GM19324 (cell line): ENCODE measurements around the gene AGXT.
"Not testable (repeated sequence)": the region's sequence is repeated elsewhere in the genome, so short reads cannot be mapped to it uniquely, and the experiment has no call there.

ENCODE experiments used
- ATAC-seq: cut with Tn5 transposase; IDR thresholded peaks from one replicate; pipeline ENCODE4 v1.9.1; 2021; ENCODE audit warnings: mild to moderate bottlenecking, moderate library complexity; ENCODE audit not compliant: unreplicated experiment, low FRiP score

Gene AGXT

DNA sequence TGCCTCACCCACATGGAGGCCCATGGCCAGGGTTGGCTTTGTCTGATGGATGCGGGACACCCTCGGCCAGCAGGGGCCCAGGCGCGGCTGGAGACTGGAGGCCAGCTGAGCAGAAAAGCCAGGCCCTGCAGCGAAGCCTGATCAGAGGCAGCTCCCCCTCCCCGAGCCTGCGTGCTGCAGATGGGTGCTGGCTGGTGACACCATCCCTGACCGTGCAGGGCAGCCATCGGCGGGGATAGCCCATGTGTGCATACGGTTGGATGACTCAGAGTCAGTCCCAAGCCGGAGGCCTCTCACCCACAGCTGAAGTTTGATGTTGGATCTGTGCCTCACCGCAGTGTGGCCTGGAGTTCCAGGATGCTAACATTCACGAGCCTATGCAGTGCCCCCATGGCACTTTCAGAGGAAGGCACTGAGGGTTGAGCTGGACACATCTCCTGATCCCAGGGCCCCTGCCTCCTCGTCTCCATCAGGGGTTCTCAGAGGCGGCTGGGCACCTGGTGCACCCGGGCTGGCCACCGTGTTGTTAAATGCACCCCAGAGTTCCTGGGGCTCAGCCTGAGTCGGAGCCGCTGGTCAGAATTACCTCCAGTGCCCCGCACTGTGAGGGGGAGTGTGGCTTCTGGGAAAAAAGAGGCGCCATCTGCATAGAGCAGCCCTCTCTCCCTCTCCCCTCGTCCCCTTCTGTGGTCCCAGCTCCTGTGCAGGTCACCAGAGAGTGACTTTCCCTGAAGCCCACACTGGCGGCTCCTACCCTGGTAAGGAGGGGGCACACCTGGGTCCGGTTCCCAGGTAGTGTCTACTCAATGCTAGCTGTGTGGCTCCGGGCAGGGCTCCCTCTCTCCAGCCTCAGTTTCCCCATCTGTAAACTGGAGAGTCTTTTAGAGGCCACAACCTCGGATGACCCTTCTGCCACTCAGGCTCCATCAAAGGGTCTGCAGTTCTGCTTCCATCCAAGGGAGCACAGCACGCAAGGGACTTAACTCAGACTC is 29.2 kb upstream of the AGXT start:
- no peak for ATAC-seq

DNA sequence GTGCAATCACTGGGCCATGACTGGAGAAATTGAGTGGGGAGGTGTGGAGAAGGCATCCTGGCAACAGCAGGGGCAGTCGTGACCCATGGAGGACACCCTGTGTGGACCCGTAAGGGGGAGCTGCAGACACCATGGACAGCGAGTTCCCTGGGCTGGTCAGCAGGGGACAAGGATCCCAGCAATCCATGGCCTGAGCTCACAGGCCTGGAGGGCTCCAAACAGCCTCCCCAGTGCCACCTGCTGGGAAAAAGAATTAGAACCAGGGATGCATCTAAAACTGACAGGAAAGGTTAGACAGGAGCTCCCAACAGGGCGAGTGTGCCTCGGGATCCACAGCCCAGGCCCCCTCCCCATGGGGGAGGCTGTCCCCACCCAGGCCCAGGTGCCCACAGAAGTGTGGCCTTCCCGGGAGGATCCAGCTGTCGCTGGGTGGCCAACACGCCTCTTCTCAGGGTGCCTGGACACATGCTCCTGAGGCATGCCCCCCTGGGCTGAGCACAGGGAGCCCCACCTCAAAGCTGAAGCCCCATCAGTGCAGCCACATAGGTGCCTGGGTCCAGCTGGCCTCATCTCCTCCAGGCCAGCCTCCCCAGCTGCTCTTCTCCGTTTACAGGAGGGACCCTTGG is 28.1 kb upstream of the AGXT start:
- no peak for ATAC-seq

DNA sequence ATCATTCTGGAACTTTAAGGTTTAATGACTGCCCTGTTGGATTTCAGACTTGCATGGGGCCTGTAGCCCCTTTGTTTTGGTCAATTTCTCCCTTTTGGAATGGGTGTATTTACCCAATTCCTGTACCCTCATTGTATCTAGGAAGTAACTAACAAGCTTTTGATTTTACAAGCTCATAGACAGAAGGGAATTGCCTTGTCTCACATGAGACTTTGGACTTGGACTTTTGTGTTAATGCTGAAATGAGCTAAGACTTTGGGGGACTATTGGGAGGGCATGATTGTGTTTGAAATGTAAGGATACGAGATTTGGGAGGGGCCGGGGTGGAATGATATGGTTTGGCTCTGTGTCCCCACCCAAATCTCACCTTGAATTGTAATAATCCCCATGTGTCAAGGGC is 22.3 kb upstream of the AGXT start:
- not testable (repeated sequence) for ATAC-seq

DNA sequence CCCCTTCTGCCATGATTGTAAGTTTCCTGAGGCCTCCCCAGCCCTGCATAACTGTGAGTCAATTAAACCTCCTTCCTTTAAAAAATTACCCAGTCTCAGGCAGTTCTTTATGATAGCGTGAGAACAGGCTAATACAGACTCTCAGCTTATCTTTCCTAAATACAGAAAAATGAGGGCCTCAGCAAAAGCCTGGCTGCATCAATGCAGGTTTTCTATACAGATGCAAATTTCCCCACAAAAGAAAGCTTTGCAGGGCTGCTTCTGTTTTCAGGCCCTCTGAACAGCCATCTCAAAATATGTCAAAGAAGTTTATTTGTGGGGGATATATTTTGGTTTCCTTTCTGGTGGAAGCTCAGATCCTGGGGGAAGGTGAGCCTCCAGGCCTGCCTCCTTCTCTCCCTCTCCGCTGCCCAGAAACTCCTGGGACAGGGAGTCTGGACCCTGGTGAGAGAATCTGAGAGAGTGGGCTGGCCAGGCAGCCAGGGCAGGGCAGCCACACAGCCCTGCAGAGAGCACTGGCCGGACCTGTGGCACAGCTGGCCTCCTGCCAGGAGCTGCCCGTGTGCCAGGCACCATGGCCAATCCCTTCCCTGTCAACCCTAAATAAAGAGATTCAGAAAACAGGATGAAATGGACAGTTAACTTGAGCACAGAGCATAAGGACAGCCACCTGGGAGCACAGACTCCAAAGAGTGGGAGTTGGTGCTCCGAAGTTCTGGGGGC is 21.6 kb upstream of the AGXT start:
- ATAC-seq: no peak

DNA sequence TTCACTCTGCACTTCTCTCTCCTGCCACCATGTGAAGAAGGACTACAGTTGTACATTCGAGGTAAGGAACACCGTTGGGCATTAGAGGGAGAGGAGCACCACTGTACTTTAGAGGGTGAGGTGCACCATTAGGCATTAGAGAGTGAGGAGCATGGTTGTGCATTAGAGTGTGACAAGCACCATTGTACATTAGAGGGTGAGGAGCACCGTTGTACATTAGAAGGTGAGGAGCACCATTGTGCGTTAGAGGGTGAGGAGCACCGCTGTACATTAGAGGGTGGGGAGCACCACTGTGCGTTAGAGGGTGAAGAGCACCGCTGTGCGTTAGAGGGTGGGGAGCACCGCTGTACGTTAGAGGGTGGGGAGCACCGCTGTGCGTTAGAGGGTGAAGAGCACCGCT is 20.8 kb upstream of the AGXT start:
- ATAC-seq: no peak

DNA sequence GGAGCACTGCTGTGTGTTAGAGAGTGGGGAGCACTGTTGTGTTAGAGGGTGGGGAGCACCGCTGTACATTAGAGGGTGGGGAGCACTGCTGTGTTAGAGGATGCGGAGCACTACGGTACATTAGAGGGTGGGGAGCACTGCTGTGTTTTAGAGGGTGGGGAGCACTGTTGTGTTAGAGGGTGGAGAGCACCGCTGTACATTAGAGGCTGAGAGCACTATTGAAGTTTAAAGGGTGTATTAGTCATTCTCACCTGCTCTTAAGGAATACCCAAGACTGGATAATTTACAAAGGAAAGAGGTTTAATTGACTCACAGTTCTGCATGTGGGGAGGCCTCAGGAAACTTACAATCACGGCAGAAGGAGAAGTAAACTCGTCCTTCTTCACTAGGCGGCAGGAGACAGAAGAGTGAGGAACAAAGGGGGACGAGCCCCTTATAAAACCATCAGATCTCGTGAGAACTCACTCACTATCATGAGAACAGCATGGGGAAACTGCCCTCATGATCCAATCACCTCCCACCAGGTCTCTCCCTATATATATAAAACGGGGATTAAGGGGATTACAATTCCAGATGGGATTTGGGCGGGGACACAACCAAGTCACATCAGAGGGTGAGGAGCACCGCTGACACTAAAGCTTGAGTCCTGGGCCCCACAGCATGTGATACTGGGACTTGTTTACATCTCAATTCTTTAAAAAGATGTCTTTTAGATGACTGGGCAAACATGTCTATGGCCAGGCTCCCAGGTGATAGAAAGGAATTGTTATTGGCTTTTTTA is 19.5 kb upstream of the AGXT start:
- no peak for ATAC-seq

DNA sequence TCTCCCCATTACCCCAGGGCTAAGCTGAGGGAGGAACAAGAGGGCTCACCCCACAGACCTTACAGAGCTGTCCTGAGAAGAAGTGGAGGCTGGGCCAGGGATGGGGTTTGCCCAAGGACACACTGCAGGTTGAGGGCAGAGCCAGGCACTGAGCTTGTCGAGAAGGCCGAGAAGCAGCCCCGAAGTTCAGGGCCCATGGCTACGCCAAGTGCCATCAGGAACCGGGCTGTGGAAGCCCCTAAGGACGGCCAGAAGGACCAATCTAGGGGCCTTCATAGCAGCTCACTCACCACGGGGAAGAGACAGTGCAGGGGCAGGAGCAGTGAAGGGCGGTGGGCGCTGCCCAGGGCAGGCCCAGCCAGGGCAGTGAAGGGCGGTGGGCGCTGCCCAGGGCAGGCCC is 18.6 kb upstream of the AGXT start:
- ATAC-seq: no peak

DNA sequence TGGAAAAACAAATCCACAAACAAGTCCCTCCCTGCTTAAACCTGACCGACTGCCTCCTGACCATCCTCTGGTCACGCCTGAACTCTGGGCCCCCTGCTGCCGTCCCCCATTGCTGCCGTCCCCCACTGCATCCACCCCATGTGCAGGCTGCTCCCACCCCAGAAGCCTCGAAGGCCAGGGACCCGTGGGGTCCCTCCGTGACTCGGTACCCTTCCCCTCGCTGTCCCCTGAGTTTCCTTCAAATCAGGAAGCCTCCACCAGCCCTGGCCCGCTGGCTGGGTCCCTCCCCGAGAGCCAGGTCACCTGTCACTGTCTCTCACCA is 17.9 kb upstream of the AGXT start:
- no peak for ATAC-seq

DNA sequence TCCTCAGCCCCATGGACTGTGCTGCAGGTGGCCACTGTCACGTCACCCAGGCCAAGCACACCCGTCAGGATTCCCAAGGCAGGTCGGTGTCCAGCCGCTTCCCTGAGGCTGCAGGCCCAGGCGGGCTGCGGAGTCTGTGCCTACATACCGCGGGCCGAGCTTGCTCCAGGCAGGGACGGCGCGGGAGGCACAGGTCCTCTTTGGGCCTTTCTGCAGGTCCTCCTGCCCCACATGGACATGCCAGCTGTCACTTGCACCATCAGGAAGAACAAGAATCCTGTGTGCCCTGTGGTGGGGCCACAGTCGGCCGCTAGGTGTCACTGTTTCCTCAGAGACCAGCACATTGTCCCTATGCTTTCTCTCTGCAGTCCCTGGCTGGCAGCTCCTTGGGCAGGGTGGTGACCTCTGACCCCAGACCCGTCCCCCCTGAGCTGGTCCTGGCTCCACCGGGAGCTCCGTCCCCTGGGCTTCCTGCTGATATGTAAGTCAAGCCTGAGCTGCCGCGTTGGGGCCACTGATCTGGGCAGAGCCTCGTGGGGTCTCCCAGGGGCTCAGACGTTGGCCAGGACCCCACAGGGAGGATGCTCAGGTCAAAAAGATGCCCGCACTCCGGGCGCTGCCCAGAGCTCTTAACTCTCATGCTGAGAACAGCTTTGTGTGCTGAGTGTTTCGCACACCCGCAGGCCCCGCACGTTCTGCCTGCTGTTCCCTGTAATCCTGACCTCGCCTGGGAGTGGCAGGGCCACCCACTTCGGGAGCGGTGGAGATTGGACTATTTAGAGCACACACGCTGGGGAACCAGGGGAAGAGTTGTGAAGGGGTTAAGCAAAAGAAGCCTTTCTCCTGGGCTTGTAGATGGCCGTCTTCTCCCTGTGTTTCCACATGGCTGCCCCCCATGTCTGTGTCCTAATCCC is 17.3 kb upstream of the AGXT start:
- ATAC-seq: no peak

DNA sequence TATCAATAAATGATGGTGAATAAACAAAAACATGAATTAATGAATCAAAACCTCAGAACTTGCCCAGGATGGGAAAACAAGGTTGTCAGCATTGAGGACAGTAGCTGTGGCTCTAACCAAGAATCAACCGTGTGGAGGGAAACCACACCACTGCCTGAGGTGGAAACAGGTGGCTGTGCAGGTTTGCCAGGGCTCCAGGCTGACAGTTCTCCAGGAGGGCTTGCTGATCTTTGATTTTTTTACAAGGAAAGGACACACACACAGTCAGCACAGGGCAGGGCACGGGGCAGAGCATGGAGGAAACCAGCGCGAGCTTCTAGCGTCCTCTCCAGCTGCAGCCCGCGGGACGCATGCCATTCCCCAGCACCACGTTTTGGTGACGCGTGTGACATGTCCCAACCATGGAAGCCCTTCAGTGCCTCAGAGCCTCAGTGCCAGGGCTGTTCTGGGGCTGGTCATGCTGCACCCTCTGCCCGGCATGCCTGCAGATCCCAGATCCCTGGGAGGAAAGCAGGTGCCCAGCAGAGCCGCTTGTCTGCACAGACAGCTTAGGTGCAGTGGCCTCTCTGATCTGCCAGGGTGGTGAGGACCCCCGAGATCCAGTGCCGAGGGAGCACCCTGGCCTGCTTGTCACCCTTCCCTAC is 15.8 kb upstream of the AGXT start:
- no peak for ATAC-seq

DNA sequence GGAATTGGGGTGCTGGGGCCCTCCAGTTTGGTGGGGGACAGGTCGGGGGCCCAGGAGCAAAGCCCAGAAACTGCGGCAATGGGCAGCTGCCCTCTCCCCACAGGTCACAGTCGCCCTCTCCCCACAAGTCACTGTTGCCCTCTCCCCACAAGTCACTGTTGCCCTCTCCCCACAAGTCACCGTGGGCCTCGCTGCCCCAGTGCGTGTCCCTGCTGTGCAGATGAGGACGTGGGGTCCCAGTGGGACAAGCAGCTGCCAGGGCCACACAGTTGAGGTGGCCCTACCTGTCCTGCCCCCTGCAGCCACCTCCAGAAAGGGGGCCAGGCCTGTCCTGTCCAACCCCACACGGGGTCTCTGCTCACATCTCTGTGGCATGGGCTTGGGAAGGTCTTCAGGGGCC is 13.0 kb upstream of the AGXT start:
- no peak for ATAC-seq

DNA sequence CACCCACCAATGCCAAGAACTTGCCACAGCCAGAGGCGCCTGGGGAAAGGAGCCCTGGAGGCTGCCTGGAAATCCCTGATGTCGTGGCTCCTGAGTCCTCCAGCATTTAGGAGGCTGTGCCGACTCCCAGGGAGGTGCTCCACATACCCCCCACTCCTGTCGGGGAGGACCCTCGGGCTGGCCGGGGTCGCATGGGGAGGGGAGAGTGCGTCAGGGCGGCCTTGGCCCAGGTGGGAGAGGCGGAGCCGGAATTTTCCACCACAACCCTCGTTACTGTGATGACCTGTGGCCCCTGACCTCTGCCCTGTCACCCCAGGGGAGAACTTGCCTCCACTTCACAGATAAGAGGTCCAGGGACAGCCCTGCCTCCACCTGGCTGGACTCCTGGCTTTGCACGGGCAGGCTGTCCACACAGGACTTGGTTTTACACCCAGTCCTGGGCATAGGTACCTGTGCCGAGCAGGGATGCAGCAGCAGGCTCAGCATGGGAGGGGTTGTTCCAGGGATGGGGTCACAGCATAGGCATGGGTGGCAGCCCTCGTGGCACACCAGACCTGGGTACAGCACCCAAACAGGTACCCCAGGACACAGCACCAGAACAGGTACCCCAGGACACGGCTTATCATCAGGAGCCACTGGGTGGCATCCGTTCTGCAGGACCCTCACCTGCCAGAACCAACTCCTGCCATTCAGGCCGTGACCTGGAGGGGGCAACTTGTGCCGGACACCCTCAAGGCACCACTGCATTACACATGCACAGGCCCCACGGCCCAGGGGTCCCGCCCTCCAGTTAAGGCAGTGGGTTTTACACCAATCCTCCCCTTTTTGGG is 12.3 kb upstream of the AGXT start:
- ATAC-seq: no peak

DNA sequence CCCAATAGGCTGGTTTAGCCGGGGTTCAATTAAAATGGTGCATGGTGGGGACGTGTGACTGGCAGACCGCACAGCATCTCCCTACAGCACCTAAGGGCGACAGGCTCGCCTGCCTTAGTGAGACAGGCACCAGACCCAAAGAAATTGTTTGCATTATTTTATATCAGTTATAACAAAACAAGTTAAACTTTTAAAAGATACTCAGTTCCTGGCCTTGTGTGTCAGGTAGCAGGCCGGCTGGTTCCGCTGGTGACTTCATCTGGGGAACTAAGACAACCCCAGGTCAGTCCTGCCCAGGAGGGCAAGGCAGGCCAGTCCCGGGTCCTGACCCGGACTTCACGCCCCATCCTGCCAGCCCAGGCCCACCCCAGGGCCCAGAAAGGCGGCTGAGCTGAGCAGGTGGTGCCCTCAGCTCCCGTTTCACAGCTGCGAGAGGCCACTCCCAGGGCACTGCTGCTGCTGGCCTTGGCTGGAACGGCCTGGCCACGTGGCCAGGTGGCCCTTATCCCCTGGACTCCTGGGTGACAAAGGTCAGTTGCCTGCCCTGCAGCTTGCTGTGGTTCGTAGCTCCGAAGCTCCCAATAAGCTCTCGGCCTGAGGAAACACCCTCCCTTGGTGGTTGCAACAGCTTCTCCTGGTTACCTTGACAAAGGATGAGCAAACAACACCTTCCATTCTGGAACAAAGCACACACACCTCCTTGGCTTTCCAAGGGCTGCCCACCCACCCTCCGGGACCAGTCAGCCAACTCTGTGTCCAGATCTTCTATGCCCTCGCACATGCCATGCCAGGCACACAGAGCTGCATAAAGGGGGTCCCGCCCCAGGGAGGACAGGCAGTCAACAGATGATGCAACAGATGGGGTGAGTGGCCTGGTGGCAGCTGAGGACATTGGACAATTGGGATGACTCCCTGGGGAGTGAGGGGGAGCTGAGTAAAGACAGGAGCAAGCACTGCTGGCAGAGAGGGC is 11.3 kb upstream of the AGXT start:
- ATAC-seq: no peak

DNA sequence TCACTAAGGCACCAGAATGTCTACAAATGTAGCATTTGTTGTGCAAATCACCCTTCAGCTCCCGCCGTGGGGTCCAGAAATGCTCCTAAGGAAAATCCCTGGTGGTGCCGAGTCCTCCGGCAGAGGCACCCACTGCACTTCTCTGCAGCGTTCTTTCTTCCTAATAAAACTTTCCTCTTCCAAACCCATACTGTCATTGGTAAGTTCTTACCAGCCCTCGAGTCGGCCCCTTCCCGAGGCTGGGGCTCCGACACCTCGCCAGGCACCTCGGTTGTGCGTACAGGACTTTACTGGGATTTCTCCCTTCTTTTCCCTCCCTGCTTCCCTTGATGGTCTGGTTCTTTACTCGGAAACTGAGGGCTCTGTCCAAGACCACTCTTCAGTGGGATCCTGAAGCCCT is 10.3 kb upstream of the AGXT start:
- ATAC-seq: no peak

DNA sequence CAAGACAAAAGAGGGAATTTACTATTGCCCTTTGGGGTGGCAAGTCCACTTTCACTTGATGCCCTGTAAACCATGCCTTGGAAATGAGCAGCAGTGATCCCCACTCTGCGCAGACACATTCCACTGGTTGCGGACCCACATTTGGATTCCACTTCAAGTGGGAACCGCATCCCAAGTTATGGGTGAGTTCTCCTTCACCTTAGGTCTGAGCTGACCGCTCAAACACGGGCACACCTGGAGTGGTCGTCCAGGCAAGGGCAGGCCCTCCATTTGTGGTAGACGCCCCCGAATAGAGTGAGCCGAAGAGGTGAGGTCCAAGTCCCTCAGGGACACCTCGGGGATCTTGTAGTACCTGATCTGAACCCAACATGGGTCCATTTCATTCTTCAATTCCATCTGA is 9.8 kb upstream of the AGXT start:
- ATAC-seq: no peak

DNA sequence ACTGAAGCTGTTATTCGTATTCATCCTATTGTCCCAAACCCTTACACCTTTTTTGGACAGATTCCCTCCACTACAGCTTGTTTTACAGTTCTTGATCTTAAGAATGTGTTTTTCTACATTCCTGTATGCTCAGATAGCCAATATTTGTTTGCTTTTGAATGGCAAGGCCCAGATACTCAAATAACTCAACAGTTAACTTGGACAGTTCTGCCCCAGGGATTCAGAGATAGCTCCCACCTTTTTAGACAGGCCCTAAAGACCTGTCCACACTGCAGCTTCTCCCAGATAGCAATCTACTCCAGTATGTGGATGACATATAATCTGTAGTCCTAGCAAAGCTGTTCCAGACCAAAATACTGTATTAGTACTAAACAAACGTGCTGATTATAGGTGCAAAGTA is 7.1 kb upstream of the AGXT start:
- no peak for ATAC-seq

DNA sequence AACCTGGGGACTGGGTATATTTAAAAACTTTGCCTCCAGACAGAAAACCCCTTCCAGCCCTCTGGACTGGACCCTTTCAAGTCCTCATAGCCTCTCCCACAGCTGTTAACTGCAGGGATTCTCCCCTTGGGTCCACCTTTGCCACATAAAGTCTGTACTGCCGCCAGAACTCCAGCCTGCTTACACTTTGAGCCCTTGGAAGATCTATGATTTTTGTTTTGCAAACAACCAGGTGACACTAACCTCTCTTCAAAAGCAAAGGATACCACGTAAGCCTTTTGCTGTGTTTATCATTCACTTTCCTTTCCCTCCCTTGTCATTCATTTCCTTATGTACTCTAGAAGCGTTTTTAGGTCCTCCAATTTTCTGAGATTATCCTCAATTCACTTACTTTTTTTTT is 4.1 kb upstream of the AGXT start:
- no peak for ATAC-seq
